Progenitor cell of endocrine pancreas (in vitro differentiated cells): ENCODE measurements around the gene VWA3B. TPM values are rescaled to one million over a fixed set of nuclear protein-coding genes. Genes with fewer than 3 reads are reported as not detected.

Source experiments
- DNase-seq: peaks from one replicate; pipeline ENCODE4 v3.0.0; 2021; ENCODE audit warnings: low spot score; ENCODE audit not compliant: unreplicated experiment
- H3K27ac Mint-ChIP-seq: 2 replicates; pipeline ENCODE4 v1.8.0; 2021; ENCODE audit warnings: mild to moderate bottlenecking, moderate library complexity, mixed read lengths
- H3K27me3 Mint-ChIP-seq: 2 replicates; pipeline ENCODE4 v1.8.0; 2021; ENCODE audit warnings: mixed read lengths
- H3K36me3 Mint-ChIP-seq: 2 replicates; pipeline ENCODE4 v1.8.0; 2022; ENCODE audit warnings: mixed read lengths; ENCODE audit not compliant: insufficient read depth
- H3K4me1 Mint-ChIP-seq: 2 replicates; pipeline ENCODE4 v1.8.0; 2021; ENCODE audit warnings: low read depth, mixed read lengths
- H3K4me3 Mint-ChIP-seq: 2 replicates; pipeline ENCODE4 v1.8.0; 2021; ENCODE audit warnings: low read depth, mild to moderate bottlenecking, moderate library complexity, mixed read lengths
- H3K9me3 Mint-ChIP-seq: 2 replicates; pipeline ENCODE4 v1.8.0; 2021; ENCODE audit warnings: low read depth, mixed read lengths
- CTCF ChIP-seq: fragments of 200-600 bp; sonication (generic); IDR thresholded peaks from one replicate; pipeline ENCODE4 v1.5.0; 2021; ENCODE audit warnings: antibody characterized with exemption, mild to moderate bottlenecking; ENCODE audit not compliant: unreplicated experiment
- total RNA-seq: library from RNA; stranded (reverse); gene quantifications from 2 replicates; pipeline ENCODE4 v1.2.1, GENCODE V29; 2021

The VWA3B gene
- total RNA-seq, 1 donor from 2014 or later = 0.12 TPM

GRCh38 chr2:98350411-98350810, 263.4 kb downstream of the VWA3B start:
- H3K27me3 Mint-ChIP-seq = peaks cover 51% of the 10 kb centered on the region
- H3K27ac Mint-ChIP-seq = no peak overlapping the region
- no peaks in the 10 kb centered on the region for H3K36me3 Mint-ChIP-seq
- TF ChIP-seq CTCF = no peak
- DNase-seq = no peak
- no peak overlapping the region for H3K4me3 Mint-ChIP-seq
- H3K9me3 Mint-ChIP-seq = peaks cover 3% of the 10 kb centered on the region
- peaks cover 5% of the 10 kb centered on the region for H3K4me1 Mint-ChIP-seq

- Mint-ChIP-seq H3K36me3 (no peaks in the 10 kb centered on the region), H3K4me1 (no peaks in the 10 kb centered on the region), H3K9me3 (peaks cover 3% of the 10 kb centered on the region), H3K27me3 (peaks cover 8% of the 10 kb centered on the region), H3K4me3 (no peak overlapping the region), H3K27ac (no peak overlapping the region)
- no peak for TF ChIP-seq CTCF
- no peak for DNase-seq
Measured at GRCh38 chr2:98355881-98356280, 268.9 kb downstream of the VWA3B start.

GRCh38 chr2:98356729-98357128, 269.8 kb downstream of the VWA3B start:
- Mint-ChIP-seq H3K4me3 (no peak overlapping the region), H3K27ac (no peak overlapping the region), H3K36me3 (no peaks in the 10 kb centered on the region), H3K4me1 (no peaks in the 10 kb centered on the region), H3K9me3 (peaks cover 3% of the 10 kb centered on the region), H3K27me3 (peaks cover 6% of the 10 kb centered on the region)
- no peak for DNase-seq
- no peak for TF ChIP-seq CTCF

GRCh38 chr2:98357849-98358248, 270.9 kb downstream of the VWA3B start:
- Mint-ChIP-seq H3K27ac (no peak overlapping the region), H3K36me3 (no peaks in the 10 kb centered on the region), H3K9me3 (no peaks in the 10 kb centered on the region), H3K4me1 (no peaks in the 10 kb centered on the region), H3K27me3 (peaks cover 3% of the 10 kb centered on the region), H3K4me3 (no peak overlapping the region)
- no peak for DNase-seq
- no peak for TF ChIP-seq CTCF

- Mint-ChIP-seq H3K4me3 (no peak overlapping the region), H3K27ac (no peak overlapping the region), H3K9me3 (no peaks in the 10 kb centered on the region), H3K4me1 (no peaks in the 10 kb centered on the region), H3K27me3 (peaks cover 3% of the 10 kb centered on the region), H3K36me3 (no peaks in the 10 kb centered on the region)
- no peak for DNase-seq
- no peak for TF ChIP-seq CTCF
Measured at GRCh38 chr2:98359986-98360385, 273.0 kb downstream of the VWA3B start.

Other genes with a start within 250 kb of the VWA3B start
- gene TMEM131, start 91.2 kb upstream of the VWA3B start, total RNA-seq = 57.1 and 58.8 TPM in 2 replicates